Keratinocyte (primary cell): ENCODE measurements around the gene OPN5. TPM values are rescaled to one million over a fixed set of nuclear protein-coding genes. Genes with fewer than 3 reads are reported as not detected.

Experiments
- DNase-seq: peaks from one replicate; pipeline ENCODE4 v3.0.0-alpha.2; 2011; ENCODE audit warnings: low read depth, missing footprints, low spot score
- FAIRE-seq: peaks from 2 replicates; lab custom pipeline; 2011; peaks lifted over from hg19 to GRCh38; lab: Jason Lieb, UNC
- H2AFZ ChIP-seq: 2 replicates; pipeline ENCODE4 v1.6.0; 2012; ENCODE audit warnings: low read length, control low read depth, inconsistent platforms; ENCODE audit not compliant: control insufficient read depth
- H3K27ac ChIP-seq: 2 replicates; pipeline ENCODE4 v1.5.1; 2011; ENCODE audit warnings: low read length; ENCODE audit not compliant: control insufficient read depth, insufficient read depth
- H3K27me3 ChIP-seq: 3 replicates; pipeline ENCODE4 v1.6.0; 2011; ENCODE audit warnings: low read length; ENCODE audit not compliant: control insufficient read depth, insufficient read depth; ENCODE audit errors: extremely low read depth
- H3K36me3 ChIP-seq, 2 experiments: 2 replicates in 1 of 2; 3 replicates in 1 of 2; pipeline ENCODE4 v1.5.1; 2011; ENCODE audit warnings: low read length in 2 of 2, mild to moderate bottlenecking in 1 of 2; ENCODE audit not compliant: control insufficient read depth in 2 of 2, insufficient read depth in 2 of 2; ENCODE audit errors: extremely low read depth in 1 of 2
- H3K4me1 ChIP-seq: 3 replicates; pipeline ENCODE4 v1.5.1; 2011; ENCODE audit warnings: low read length; ENCODE audit not compliant: control insufficient read depth, insufficient read depth; ENCODE audit errors: extremely low read depth
- H3K4me2 ChIP-seq: 3 replicates; pipeline ENCODE4 v1.6.0; 2011; ENCODE audit warnings: low read depth, low read length; ENCODE audit not compliant: control insufficient read depth, insufficient read depth; ENCODE audit errors: extremely low read depth
- H3K4me3 ChIP-seq, 3 experiments: fragments of 200-600 bp in 1 of 3; sonication (generic) in 1 of 3; 2 replicates in 2 of 3; 3 replicates in 1 of 3; pipeline ENCODE4 v1.5.1; 2011 to 2016; ENCODE audit warnings: low read length in 3 of 3, mild to moderate bottlenecking in 3 of 3, control low read depth in 2 of 3, inconsistent platforms in 1 of 3, low read depth in 1 of 3, mixed read lengths in 1 of 3, mixed run types in 1 of 3, moderate library complexity in 1 of 3; ENCODE audit not compliant: control insufficient read depth in 2 of 3, insufficient read depth in 2 of 3; ENCODE audit errors: extremely low read depth in 1 of 3
- H3K79me2 ChIP-seq: 2 replicates; pipeline ENCODE4 v1.6.0; 2012; ENCODE audit warnings: low read length; ENCODE audit not compliant: control insufficient read depth, insufficient read depth
- H3K9ac ChIP-seq: 3 replicates; pipeline ENCODE4 v1.6.0; 2011; ENCODE audit warnings: low read length; ENCODE audit not compliant: control insufficient read depth, insufficient read depth; ENCODE audit errors: extremely low read depth
- H3K9me1 ChIP-seq: 3 replicates; pipeline ENCODE4 v1.6.0; 2011; ENCODE audit warnings: low read length; ENCODE audit not compliant: control insufficient read depth, insufficient read depth; ENCODE audit errors: extremely low read depth
- H3K9me3 ChIP-seq: 2 replicates; pipeline ENCODE4 v1.5.1; 2012; ENCODE audit warnings: low read depth, low read length; ENCODE audit not compliant: control insufficient read depth
- H4K20me1 ChIP-seq: 3 replicates; pipeline ENCODE4 v1.6.0; 2011; ENCODE audit warnings: low read length; ENCODE audit not compliant: control insufficient read depth, insufficient read depth; ENCODE audit errors: extremely low read depth
- EZH2 ChIP-seq: IDR thresholded peaks from one replicate; pipeline ENCODE4 v1.6.1; 2012; ENCODE audit warnings: inconsistent platforms, mild to moderate bottlenecking, low read length, moderate library complexity
- dilution Hi-C: fragments of 300-500 bp; cut with MboI; formaldehyde crosslinking; loops from one replicate; pipeline ENCODE4 v1.7.0; 2020; ENCODE audit warnings: low sequenced_read_pairs; ENCODE audit not compliant: extremely low pct_ligation_motif_present
- polyA plus RNA-seq, 5 experiments: library from polyadenylated mRNA; depleted of rRNA in 3 of 5; stranded (reverse) in 3 of 5; stranded (forward) in 1 of 5; unstranded in 1 of 5; fragments of >200 nt; gene quantifications; 1 replicate in 1 of 5; 2 replicates in 3 of 5; 3 replicates in 1 of 5; pipeline versions ENCODE4 v1.2.1 to v1.2.3, GENCODE V29; 2011 to 2012; ENCODE audit warnings: missing spikeins in 2 of 5, low read depth in 1 of 5, low replicate concordance in 1 of 5
- TF ChIP-seq, protein P1 (sequence below), 3 experiments: IDR thresholded peaks in 1 of 3; conservative IDR thresholded peaks in 1 of 3; optimal IDR thresholded peaks in 1 of 3; 2 replicates in 2 of 3; 3 replicates in 1 of 3; pipeline versions ENCODE3 to v1.5.1; 2011; ENCODE audit warnings: low read length in 3 of 3, mild to moderate bottlenecking in 3 of 3, moderate library complexity in 2 of 3, control low read depth in 1 of 3, inconsistent platforms in 1 of 3; ENCODE audit not compliant: insufficient read depth in 2 of 3; ENCODE audit errors: extremely low read depth in 1 of 3

OPN5 gene
- polyA plus RNA-seq, 1 donor (not counting 4 experiments of a cell fraction or from before 2014, with no cell fraction given), result not detected

DNA sequence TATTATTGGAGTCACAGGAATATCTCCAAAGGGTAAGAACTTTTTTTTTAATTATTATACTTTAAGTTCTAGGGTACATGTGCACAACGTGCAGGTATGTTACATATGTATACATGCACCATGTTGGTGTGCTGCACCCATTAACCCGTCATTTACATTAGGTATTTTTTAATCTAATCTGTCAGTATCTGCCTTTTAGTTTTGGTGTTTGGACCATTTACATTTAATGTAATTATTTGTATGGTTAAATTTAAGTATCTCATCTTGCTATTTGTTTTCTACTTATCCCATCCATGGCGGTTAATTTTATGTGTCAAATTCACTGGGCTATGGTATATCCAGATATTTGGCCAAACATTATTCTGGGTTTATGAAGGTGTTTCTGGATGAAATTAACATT lies 15.4 kb upstream of the OPN5 start:
- dilution Hi-C loops, result no loop called here
- no peaks in the 10 kb centered on the region for H4K20me1 ChIP-seq
- no peak for FAIRE-seq
- H3K4me1 ChIP-seq, result no peaks in the 10 kb centered on the region
- no peak for DNase-seq
- TF ChIP-seq, protein P1, sequence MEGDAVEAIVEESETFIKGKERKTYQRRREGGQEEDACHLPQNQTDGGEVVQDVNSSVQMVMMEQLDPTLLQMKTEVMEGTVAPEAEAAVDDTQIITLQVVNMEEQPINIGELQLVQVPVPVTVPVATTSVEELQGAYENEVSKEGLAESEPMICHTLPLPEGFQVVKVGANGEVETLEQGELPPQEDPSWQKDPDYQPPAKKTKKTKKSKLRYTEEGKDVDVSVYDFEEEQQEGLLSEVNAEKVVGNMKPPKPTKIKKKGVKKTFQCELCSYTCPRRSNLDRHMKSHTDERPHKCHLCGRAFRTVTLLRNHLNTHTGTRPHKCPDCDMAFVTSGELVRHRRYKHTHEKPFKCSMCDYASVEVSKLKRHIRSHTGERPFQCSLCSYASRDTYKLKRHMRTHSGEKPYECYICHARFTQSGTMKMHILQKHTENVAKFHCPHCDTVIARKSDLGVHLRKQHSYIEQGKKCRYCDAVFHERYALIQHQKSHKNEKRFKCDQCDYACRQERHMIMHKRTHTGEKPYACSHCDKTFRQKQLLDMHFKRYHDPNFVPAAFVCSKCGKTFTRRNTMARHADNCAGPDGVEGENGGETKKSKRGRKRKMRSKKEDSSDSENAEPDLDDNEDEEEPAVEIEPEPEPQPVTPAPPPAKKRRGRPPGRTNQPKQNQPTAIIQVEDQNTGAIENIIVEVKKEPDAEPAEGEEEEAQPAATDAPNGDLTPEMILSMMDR (optimal IDR thresholded peaks at IDR 0.05 in 1 of 3, IDR thresholded peaks at IDR 0.05 in 1 of 3, conservative IDR thresholded peaks at IDR 0.05 in 1 of 3; ENCODE audit: extremely low read depth in 1 of 3, insufficient read depth in 2 of 3, low read length in 3 of 3), result no peak
- no peak for TF ChIP-seq EZH2
- H3K27ac ChIP-seq, result no peak overlapping the region
- no peak overlapping the region for H3K4me3 ChIP-seq
- H3K4me2 ChIP-seq, result no peak overlapping the region
- no peaks in the 10 kb centered on the region for H3K36me3 ChIP-seq
- no peaks in the 10 kb centered on the region for H3K9me1 ChIP-seq
- H3K9me3 ChIP-seq, result no peaks in the 10 kb centered on the region
- no peak overlapping the region for H2AFZ ChIP-seq
- H3K27me3 ChIP-seq, result no peaks in the 10 kb centered on the region
- no peak overlapping the region for H3K9ac ChIP-seq
- H3K79me2 ChIP-seq, result no peaks in the 10 kb centered on the region

DNA sequence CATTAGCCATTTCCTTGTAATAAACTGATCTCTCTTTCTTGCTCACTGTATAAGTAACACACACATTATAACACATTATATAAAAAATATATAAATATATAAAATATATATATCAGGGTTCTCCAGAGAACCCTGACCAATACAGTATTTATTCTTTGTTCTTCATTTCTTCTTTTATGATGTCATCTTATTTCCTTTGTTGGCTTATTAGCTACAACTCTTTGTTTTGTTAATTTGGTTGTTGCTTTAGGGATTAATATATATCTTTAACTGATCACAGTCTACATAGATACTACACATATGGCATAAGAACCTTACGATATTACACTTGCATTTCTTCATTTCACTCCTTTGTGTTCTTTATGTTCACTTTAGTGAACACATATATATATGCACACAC lies 14.7 kb upstream of the OPN5 start:
- dilution Hi-C loops, result no loop called here

More for the DNA sequence above, 14.7 kb upstream of the OPN5 start:
- FAIRE-seq (no peak), DNase-seq (no peak)
- Histone ChIP-seq H3K9me1 (no peaks in the 10 kb centered on the region), H2AFZ (no peak overlapping the region), H3K9ac (no peak overlapping the region), H3K27ac (no peak overlapping the region), H3K79me2 (no peaks in the 10 kb centered on the region), H3K9me3 (no peaks in the 10 kb centered on the region), H3K4me2 (no peak overlapping the region), H3K27me3 (no peaks in the 10 kb centered on the region), H3K36me3 (no peaks in the 10 kb centered on the region), H4K20me1 (no peaks in the 10 kb centered on the region), H3K4me3 (no peak overlapping the region), H3K4me1 (no peaks in the 10 kb centered on the region)
- TF ChIP-seq, protein P1 (optimal IDR thresholded peaks at IDR 0.05 in 1 of 3, IDR thresholded peaks at IDR 0.05 in 1 of 3, conservative IDR thresholded peaks at IDR 0.05 in 1 of 3; ENCODE audit: extremely low read depth in 1 of 3, insufficient read depth in 2 of 3, low read length in 3 of 3), result no peak
- no peak for TF ChIP-seq EZH2
